Stimulated activated naive CD8-positive, alpha-beta T cell treated with anti-CD3 and anti-CD28 coated beads, Interleukin-15, amount 100 ng/mL, for 72 hours (primary cell): ENCODE data around the gene CISH.

ENCODE experiments used
- ATAC-seq: fragments of 150-1000 bp; cut with Tn5 transposase; 2 replicates; pipeline ENCODE4 v1.10.0; 2021; ENCODE audit warnings: mild to moderate bottlenecking, moderate library complexity
- DNase-seq, 2 donors: peaks; one replicate each; pipeline ENCODE4 v3.0.0; 2021 to 2022
- H3K27ac Mint-ChIP-seq, 2 donors: one replicate each; pipeline ENCODE4 v1.8.0; 2022; ENCODE audit warnings: mild to moderate bottlenecking in 2 of 2, mixed read lengths in 2 of 2, moderate library complexity in 2 of 2
- H3K27me3 Mint-ChIP-seq: one replicate; pipeline ENCODE4 v1.8.0; 2022; ENCODE audit warnings: mixed read lengths
- H3K4me1 Mint-ChIP-seq: one replicate; pipeline ENCODE4 v1.8.0; 2022; ENCODE audit warnings: mild to moderate bottlenecking, mixed read lengths
- H3K4me3 Mint-ChIP-seq, 2 donors: one replicate each; pipeline ENCODE4 v1.8.0; 2022; ENCODE audit warnings: mild to moderate bottlenecking in 2 of 2, mixed read lengths in 2 of 2, moderate library complexity in 1 of 2
- H3K9me3 Mint-ChIP-seq, 2 donors: one replicate each; pipeline ENCODE4 v1.8.0; 2022; ENCODE audit warnings: mixed read lengths in 2 of 2

Gene CISH

DNA sequence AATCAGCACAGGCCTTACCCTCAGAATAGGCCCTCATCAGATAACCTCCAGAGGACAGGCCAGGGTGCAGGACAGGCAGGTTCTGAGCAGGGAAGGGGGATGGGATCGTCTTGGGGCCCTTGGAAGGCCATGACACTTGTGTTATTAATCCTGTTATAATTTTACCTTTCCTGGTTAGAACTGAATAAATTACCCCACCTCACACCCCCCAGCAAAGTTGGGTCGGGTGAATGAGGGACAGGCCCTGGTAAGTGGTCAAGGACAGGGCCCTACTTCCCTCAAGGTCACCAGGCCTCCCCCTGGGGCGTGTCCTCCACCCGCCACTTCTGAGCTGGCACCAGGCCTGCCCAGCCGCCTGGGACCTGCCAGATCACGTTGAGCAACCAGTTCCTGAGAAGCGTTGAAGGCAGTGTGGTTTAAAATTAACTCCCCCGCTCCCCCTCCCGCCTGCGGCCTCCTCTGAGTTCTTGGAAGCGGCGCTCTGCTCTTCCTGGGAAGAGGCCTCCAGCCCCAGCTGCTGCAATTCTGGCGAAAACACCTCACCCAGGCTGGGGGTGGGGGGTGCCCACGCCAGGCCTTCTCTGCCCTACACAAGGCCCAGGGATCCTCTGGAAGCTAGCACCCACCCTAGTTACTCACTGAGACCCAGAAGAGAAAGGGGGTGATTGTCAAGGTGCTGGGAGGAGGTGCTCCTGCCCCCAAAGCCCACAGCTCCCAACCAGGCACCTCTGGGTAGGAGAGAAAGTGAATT is 10.6 kb downstream of the CISH start:
- H3K27me3 Mint-ChIP-seq, result no peaks in the 10 kb centered on the region
- ATAC-seq (peak; percentile 68), DNase-seq (peak; percentile 86 to 95)
- H3K4me1 Mint-ChIP-seq, result peaks cover 82% of the 10 kb centered on the region
- peak overlapping the region; percentile 99 for H3K27ac Mint-ChIP-seq
- H3K9me3 Mint-ChIP-seq, result no peaks in the 10 kb centered on the region
- H3K4me3 Mint-ChIP-seq, result peak overlapping the region; percentile 89 to 99

DNA sequence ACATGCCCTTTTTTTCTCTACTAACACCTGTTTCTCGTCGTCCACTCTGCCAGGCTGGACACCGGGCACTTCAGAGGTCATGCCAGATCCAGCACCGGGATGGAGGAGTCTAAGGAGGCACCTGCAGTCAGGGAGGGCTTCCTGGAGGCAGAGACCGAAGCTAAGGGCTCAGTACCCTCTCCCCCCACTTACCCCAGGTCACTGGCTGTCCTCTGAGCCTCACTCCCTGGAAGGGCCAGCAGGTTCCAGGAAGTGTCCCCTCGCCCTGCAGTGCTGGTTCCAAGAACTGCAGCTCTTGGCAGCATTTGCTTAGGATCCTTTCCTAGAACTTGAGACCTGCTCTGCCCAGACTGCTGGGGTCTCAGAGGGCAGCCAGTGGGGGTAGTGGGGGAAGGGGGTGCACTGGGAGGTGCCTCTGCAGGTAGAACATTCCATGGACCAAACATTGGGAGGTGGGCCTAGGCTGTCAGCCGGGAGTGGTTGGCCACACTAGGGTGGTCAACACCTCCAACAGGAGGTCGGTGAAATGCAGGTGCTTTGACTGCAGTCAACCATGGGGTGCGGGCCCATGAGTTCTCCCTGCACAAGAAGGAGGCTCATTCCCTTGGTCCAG is 11.3 kb downstream of the CISH start:
- ATAC-seq, result no peak
- H3K9me3 Mint-ChIP-seq, result no peaks in the 10 kb centered on the region
- no peak for DNase-seq
- H3K27me3 Mint-ChIP-seq, result no peaks in the 10 kb centered on the region
- H3K4me1 Mint-ChIP-seq, result peaks cover 82% of the 10 kb centered on the region
- H3K4me3 Mint-ChIP-seq, result peak overlapping the region; percentile 89 to 99
- peak overlapping the region; percentile 99 for H3K27ac Mint-ChIP-seq

DNA sequence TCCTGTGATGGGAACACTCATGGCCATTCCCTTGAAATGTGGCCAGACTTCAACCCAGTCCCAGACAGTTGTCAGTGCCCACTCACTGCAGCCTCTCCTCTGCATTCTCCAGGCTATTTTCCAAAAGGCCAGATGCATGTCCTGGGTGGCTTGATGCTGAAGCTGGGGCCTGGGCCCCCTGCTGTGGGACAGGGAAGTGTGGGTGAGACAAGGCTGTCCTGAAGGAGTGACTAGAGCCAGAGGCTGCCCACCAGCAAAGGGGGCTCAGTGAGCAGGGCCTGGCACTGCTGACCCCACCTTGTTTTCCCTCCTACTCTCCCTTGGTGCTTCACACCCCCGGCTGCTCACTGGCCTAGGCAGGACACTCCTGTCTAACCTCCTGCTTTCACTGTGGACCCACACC is 11.9 kb downstream of the CISH start:
- Mint-ChIP-seq H3K9me3 (no peaks in the 10 kb centered on the region), H3K4me3 (peak overlapping the region; percentile 89 to 99), H3K27me3 (no peaks in the 10 kb centered on the region), H3K4me1 (peaks cover 82% of the 10 kb centered on the region), H3K27ac (peak overlapping the region; percentile 94 to 99)
- ATAC-seq, result no peak
- DNase-seq, result no peak

DNA sequence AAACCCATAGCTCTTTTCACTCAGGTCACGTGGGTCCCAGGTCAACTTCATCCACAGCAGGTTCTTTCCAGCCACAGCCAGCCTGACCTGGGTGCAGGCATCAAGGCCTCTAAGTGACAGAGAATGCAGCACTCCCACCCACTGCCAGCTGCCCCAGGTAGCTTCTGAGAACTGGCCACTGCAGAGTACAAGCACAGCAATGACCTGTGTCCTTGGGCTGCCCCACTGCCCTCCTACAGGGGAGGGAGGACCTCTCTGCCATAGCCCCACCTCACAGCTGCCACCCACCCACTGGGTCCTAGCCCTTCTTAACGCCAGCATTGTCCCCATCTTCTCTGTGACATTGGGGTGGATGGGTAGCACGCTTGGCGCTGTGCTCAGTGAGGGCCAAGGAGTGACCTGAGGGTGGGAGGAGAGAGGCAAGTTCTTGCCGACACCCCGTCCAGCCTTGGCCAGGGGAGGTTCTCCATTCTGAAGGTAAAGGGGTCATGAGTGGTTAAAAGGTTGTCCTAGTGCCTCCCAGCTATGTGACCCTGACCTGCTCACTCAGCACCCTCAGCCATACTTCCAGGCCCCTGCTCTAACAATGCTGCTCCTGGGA is 12.4 kb downstream of the CISH start:
- peak overlapping the region; percentile 94 to 99 for H3K27ac Mint-ChIP-seq
- H3K9me3 Mint-ChIP-seq, result no peaks in the 10 kb centered on the region
- H3K4me3 Mint-ChIP-seq, result peak overlapping the region; percentile 89 to 99
- H3K27me3 Mint-ChIP-seq, result no peaks in the 10 kb centered on the region
- DNase-seq, result no peak
- peaks cover 82% of the 10 kb centered on the region for H3K4me1 Mint-ChIP-seq
- ATAC-seq, result no peak

DNA sequence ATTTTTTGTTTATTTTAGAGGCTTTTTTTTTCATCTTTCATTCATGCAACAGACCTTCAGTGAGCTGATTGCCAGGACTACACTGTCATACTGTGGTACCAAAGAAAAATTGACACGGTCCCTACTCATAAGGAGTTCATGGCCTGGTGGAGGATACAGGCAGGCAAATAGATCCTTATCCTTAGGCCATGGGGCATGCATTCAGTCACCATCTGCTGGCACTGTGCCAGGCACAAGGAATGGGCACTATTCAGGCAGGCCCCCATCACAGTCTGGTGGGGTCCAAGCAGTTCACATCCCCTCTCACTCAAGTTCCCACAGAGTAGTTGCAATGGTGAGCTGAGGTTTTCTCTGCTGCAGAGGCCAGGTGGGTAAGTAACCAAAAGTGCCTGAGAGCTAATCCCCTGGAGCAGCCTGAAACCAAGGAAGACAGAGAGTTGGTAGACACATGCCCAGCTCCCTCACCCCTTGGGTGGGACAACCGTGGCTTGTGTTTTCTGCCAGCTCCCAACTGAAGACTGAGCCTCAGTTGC is 17.3 kb downstream of the CISH start:
- Mint-ChIP-seq H3K27ac (no peak overlapping the region), H3K4me3 (peak overlapping the region in 1 of 2 donors; percentile 13), H3K9me3 (no peaks in the 10 kb centered on the region), H3K4me1 (peaks cover 81% of the 10 kb centered on the region), H3K27me3 (no peaks in the 10 kb centered on the region)
- DNase-seq, result no peak
- ATAC-seq, result no peak

DNA sequence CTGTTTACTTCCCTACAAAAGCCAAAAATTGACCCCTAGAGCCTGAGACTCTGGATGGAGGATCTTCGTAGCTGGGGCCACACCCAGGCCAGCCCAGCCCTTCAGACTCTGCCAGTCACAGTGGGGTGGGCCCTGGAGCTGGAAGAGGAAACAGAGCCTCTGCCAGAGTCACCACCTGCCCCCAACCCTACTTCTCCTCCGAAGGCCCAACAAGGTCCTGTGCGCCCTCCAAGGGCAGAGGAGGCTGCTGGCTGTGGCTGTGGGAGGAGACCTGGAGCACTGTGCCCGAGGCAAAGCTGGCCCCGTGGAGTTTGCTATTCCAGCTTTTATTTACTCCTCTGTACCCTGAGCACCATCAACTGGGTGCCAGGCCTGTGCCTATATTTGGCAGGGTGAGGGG is 19.0 kb downstream of the CISH start:
- H3K27me3 Mint-ChIP-seq, result no peaks in the 10 kb centered on the region
- DNase-seq (peak in 1 of 2 donors; percentile 26), ATAC-seq (no peak)
- no peaks in the 10 kb centered on the region for H3K9me3 Mint-ChIP-seq
- peaks cover 86% of the 10 kb centered on the region for H3K4me1 Mint-ChIP-seq
- H3K27ac Mint-ChIP-seq, result peak overlapping the region; percentile 98
- peak overlapping the region; percentile 85 to 86 for H3K4me3 Mint-ChIP-seq

DNA sequence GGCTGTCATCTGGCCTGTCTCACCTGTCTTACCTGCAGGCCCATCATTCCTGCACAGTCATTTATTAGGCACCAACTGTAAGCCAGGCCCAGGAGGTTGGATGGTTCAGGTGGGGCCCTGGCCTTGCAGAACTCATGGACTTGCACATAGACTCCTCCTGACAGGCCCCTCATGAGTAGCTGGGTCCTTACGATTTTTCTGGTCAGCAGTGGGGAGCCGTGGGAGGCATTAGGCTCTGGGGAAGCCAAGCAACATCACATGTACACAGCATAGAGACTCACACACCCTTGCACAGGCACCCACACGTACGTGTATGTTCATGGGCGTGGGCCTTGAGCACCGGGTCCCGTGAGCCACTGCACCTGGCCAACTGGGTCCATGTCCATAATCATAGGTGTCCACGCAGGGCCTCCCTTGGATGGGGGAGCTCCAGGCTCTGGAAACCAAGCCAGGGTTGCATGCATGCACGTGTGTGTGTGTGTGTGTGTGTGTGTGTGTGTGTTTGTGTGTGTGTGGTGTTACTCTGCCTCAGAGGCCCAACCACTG is 20.3 kb downstream of the CISH start:
- Mint-ChIP-seq H3K27ac (peak overlapping the region; percentile 98), H3K4me1 (peaks cover 99% of the 10 kb centered on the region), H3K4me3 (peak overlapping the region; percentile 85 to 86), H3K27me3 (no peaks in the 10 kb centered on the region), H3K9me3 (no peaks in the 10 kb centered on the region)
- DNase-seq, result peak in 1 of 2 donors; percentile 52
- ATAC-seq, result peak; percentile 24

DNA sequence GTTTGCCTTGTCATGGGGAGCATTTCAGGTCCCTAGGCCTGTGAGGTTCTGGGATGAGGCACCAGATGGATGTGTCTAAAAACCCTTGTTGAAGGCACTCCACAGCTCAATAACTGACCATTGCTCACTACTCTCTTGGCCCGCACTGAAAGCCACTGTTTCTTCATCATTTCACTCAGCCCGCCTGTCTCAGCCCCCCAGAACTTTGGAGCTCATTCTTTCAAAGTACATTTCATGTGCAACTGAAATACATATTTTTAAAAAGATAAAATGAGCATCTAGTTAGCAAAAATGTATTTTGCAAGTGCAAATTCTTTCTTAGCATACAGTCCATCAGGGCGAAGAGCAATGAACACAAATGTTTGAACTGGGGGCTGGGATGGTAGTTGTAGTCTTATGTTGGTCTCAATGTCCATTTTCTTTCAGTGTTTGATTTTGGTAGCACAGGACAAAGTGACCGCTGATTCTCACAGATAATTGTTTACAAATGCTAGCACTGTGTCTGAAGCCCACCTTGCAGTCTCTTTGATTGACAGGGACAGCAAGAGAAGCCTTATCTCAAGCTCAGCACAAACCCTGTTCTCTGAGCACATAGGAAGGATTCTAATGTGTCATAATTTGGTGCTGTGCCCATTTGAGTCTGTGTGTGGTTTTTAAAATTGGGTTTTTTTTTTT is 22.7 kb downstream of the CISH start:
- ATAC-seq (no peak), DNase-seq (no peak)
- Mint-ChIP-seq H3K4me1 (peaks cover 99% of the 10 kb centered on the region), H3K27me3 (no peaks in the 10 kb centered on the region), H3K4me3 (peak overlapping the region; percentile 47 to 55), H3K27ac (peak overlapping the region; percentile 54 to 82), H3K9me3 (no peaks in the 10 kb centered on the region)

DNA sequence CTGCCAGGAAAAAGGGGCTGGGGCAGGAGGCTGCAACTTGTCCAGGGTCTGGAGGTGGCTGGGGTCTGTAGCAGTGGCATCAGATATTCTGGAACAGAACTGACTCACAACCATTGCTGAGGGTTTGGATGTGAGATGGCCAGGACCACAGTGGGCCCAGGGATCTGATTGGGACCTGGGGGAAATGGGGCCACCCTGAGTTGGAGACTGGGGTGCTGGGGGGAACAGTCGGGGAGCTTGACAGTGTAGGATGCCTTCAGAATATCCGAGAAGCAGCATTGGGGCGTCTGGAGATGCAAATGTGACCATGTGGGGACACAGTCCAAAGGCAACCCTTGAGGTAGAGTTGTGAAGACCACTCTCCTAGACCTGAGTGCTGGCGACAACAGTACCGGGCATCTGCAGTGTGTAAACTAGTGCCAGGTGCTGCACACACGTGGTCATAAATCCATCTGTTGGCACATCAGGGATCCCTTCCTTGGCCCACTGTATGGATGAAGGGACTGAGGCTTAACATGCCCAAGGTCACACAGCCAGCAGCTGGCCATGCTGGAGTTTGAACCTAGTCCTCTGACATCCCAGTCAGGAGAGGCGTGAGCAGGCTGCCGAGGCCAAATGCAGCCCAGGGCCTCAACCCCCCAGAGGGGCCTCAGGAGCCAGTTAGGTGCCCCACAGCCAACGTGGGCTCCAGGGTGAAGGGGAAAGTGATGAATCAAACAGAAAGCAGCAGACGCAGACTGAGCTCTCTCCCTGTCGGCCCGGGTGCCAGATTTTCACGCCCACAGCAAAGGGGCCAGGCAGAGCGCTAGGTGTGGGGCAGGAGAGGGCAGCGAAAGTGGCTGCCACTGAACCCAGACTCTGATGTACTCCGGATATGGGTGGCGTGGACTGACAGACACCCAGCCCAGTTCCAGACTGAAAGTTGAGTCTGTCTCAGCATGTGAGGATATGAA is 23.5 kb downstream of the CISH start:
- H3K4me3 Mint-ChIP-seq, result peak overlapping the region; percentile 55 to 56
- DNase-seq (peak; percentile 83 to 94), ATAC-seq (peak; percentile 70)
- peaks cover 99% of the 10 kb centered on the region for H3K4me1 Mint-ChIP-seq
- H3K27me3 Mint-ChIP-seq, result no peaks in the 10 kb centered on the region
- no peaks in the 10 kb centered on the region for H3K9me3 Mint-ChIP-seq
- peak overlapping the region; percentile 72 to 92 for H3K27ac Mint-ChIP-seq

DNA sequence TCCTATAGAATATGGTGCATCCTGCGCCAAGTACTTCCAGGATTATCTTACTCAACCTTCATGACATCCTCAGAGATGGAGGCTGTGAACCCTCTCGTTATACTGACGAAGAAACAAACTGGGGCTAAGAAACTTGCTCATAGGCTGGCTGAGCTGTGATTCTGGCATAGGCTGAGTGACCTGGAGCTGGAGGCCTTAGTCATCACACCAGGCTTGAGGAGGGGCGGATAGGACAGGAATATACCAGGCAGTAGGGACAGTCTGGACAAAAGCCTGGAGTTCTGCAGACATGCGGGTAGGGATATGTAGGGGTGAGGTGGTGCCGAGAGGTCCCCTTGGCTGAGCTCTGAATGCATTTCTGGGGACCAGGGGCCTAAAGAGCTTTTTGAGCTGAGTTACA is 24.2 kb downstream of the CISH start:
- Mint-ChIP-seq H3K4me1 (peaks cover 98% of the 10 kb centered on the region), H3K9me3 (no peaks in the 10 kb centered on the region), H3K27me3 (no peaks in the 10 kb centered on the region), H3K4me3 (peak overlapping the region; percentile 53 to 56), H3K27ac (peak overlapping the region; percentile 72 to 92)
- DNase-seq, result no peak
- ATAC-seq, result no peak

DNA sequence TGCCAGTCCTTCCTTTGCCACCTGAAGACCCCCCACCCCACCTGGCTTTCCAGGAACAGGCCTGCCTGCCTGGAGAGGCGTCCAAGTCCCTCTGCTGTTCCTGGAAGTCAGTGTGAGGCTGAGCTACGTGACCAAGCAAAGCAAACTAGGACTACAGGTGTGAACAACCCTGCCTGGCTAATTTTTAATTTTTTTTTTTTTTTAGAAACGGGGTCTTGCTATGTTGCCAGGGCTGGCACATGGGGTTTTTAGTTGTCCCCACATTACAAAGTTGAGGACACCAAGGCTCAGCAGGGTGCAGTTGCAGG is 24.9 kb downstream of the CISH start:
- Mint-ChIP-seq H3K4me3 (peak overlapping the region; percentile 19 to 56), H3K4me1 (peaks cover 98% of the 10 kb centered on the region), H3K27me3 (no peaks in the 10 kb centered on the region), H3K27ac (peak overlapping the region; percentile 72 to 92), H3K9me3 (no peaks in the 10 kb centered on the region)
- DNase-seq, result no peak
- no peak for ATAC-seq

DNA sequence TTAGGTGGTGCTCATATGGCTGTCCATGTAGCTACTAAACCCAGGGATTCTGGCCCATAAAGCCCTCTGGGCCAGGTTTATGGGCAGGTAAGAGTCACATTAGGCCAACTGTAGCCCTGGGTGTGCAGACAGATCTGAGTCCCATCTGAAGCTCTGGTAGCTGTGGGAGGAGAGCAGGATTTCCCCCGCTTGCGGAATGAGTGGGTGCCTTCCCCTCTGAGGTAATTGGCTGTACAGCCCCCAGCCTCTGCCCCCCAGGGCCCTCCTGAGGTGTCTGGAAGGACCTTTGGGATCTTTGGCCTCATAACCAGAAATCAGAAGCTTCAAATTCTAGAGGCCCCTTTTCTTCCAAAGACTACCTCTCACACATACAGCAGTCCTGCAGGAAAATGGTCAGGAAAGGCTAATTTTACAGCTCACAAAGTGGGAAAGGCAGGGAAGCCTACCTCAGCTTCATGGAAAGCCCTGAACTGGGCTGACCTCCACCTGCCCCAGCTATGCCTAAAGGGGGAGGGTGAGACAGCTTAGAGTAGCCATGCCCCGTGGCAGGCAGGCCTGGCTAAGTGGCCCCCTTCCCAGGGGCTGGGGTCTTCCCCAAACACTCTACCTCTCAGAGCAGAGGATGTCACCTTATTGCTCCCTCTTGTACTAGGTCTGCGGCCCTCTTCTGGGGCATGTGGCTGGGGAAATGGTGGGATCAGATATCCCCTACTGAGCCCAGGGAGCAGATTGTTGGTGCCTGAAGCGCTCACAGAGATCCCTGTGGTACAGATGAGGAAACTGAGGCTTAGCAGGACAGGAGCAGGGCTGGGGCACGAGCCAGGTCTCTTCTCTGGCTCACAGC is 25.4 kb downstream of the CISH start:
- no peaks in the 10 kb centered on the region for H3K9me3 Mint-ChIP-seq
- H3K4me1 Mint-ChIP-seq, result peaks cover 97% of the 10 kb centered on the region
- H3K27ac Mint-ChIP-seq, result peak overlapping the region; percentile 77 to 86
- H3K4me3 Mint-ChIP-seq, result peak overlapping the region; percentile 53 to 54
- H3K27me3 Mint-ChIP-seq, result no peaks in the 10 kb centered on the region
- DNase-seq (peak in 1 of 2 donors; percentile 69), ATAC-seq (peak; percentile 36)

DNA sequence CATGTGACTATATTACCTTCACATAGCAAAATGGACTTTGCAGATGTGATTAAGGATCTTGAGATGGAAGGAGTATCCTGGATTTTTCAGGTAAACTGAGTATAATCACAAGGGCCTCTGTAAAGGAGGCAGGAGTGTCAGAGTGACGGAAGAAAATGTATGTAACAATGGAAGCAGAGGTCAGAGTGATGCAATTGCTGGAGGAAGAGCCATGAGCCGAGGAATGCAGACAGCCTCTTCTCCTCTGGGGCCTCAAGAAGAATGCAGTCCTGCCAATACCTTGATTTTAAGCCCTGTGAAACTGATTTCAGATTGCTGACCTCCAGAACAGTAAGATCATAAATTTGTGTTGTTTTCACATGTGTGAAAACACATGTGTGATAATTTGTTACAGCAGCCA is 27.2 kb downstream of the CISH start:
- H3K4me3 Mint-ChIP-seq, result no peak overlapping the region
- H3K9me3 Mint-ChIP-seq, result no peaks in the 10 kb centered on the region
- no peaks in the 10 kb centered on the region for H3K27me3 Mint-ChIP-seq
- H3K4me1 Mint-ChIP-seq, result peaks cover 97% of the 10 kb centered on the region
- ATAC-seq (no peak), DNase-seq (no peak)
- peak overlapping the region in 1 of 2 donors; percentile 42 for H3K27ac Mint-ChIP-seq

DNA sequence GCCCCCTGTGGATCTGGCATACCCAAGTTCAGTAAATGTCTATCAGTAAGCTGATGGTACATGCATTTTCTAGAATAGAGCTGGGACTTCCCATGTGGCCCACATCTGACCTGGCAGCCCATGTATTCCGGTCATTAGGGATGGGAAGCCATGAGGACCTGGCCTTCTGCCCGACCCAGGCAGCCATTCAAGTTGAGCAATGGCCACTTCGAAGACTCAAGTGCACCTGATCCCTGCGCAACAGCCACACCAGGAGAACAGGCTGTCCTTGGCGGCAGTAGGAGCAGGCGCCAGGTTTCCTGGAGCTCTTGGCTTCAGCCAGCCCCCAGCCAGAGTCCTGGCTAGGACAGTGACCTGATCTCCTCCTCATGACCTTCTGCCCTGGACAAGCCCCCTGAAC is 27.7 kb downstream of the CISH start:
- Mint-ChIP-seq H3K4me3 (no peak overlapping the region), H3K27ac (peak overlapping the region; percentile 21 to 86), H3K9me3 (no peaks in the 10 kb centered on the region), H3K27me3 (no peaks in the 10 kb centered on the region), H3K4me1 (peaks cover 97% of the 10 kb centered on the region)
- DNase-seq, result no peak
- ATAC-seq, result no peak
